NB4 (cell line): ENCODE measurements around the gene DCAF11.

ENCODE experiments used
- CTCF ChIP-seq: IDR thresholded peaks from one replicate; pipeline ENCODE4 v1.5.1; 2012; ENCODE audit warnings: low read depth, low read length
- MYC ChIP-seq: IDR thresholded peaks from 2 replicates; pipeline ENCODE4 v1.6.1; 2011; ENCODE audit warnings: low read depth, low read length
- TF ChIP-seq, protein P1 (sequence below): IDR thresholded peaks from 2 replicates; pipeline ENCODE4 v1.6.1; 2011; ENCODE audit warnings: low read depth, low read length

- no peak for TF ChIP-seq CTCF
- no peak for TF ChIP-seq MYC
- TF ChIP-seq, protein P1, sequence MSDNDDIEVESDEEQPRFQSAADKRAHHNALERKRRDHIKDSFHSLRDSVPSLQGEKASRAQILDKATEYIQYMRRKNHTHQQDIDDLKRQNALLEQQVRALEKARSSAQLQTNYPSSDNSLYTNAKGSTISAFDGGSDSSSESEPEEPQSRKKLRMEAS, result no peak
These were observed 15.4 kb upstream of the DCAF11 start for GRCh38 chr14:24098927-24099813.
